HEK293 (cell line): ENCODE measurements around the gene FAM168A.

Experiments
- KLF1 ChIP-seq: fragments of 450-650 bp; formaldehyde crosslinking; IDR thresholded peaks from 2 replicates; pipeline ENCODE4 v1.5.1; 2016; ENCODE audit warnings: missing biosample characterization, missing genetic modification characterization
- ZEB2 ChIP-seq: fragments of 450-650 bp; formaldehyde crosslinking; IDR thresholded peaks from 2 replicates; pipeline ENCODE4 v1.5.1; 2016; ENCODE audit warnings: missing biosample characterization, missing genetic modification characterization
- ZFP3 ChIP-seq: fragments of 450-650 bp; formaldehyde crosslinking; IDR thresholded peaks from 2 replicates; pipeline ENCODE4 v1.5.1; 2016; ENCODE audit warnings: low read depth, missing biosample characterization, missing genetic modification characterization
- ZNF133 ChIP-seq: fragments of 450-650 bp; formaldehyde crosslinking; IDR thresholded peaks from 2 replicates; pipeline ENCODE4 v1.5.1; 2016; ENCODE audit warnings: missing biosample characterization, missing genetic modification characterization
- ZNF184 ChIP-seq: fragments of 450-650 bp; IDR thresholded peaks from 2 replicates; pipeline ENCODE4 v1.5.1; 2018; ENCODE audit warnings: missing biosample characterization, mild to moderate bottlenecking, missing genetic modification characterization
- ZNF2 ChIP-seq: fragments of 450-650 bp; formaldehyde crosslinking; IDR thresholded peaks from 2 replicates; pipeline ENCODE4 v1.5.1; 2016; ENCODE audit warnings: missing biosample characterization, missing genetic modification characterization
- ZNF311 ChIP-seq: fragments of 450-650 bp; formaldehyde crosslinking; IDR thresholded peaks from 2 replicates; pipeline ENCODE4 v1.5.1; 2017; ENCODE audit warnings: missing biosample characterization, missing genetic modification characterization, borderline replicate concordance
- ZNF423 ChIP-seq: fragments of 450-650 bp; formaldehyde crosslinking; IDR thresholded peaks from 2 replicates; pipeline ENCODE4 v1.5.1; 2016; ENCODE audit warnings: missing biosample characterization, missing genetic modification characterization
- ZNF768 ChIP-seq: fragments of 450-650 bp; formaldehyde crosslinking; IDR thresholded peaks from 2 replicates; pipeline ENCODE4 v1.5.1; 2018; ENCODE audit warnings: missing biosample characterization, mild to moderate bottlenecking, missing genetic modification characterization
- TF ChIP-seq, protein P1 (sequence below): fragments of 450-650 bp; formaldehyde crosslinking; IDR thresholded peaks from 2 replicates; pipeline ENCODE4 v1.5.1; 2017; ENCODE audit warnings: missing biosample characterization, missing genetic modification characterization
- TF ChIP-seq, protein P2 (sequence below): fragments of 450-650 bp; formaldehyde crosslinking; IDR thresholded peaks from 2 replicates; pipeline ENCODE4 v1.5.1; 2016; ENCODE audit warnings: missing biosample characterization, missing genetic modification characterization
- TF ChIP-seq, protein P3 (sequence below): fragments of 450-650 bp; formaldehyde crosslinking; IDR thresholded peaks from 2 replicates; pipeline ENCODE4 v1.5.1; 2016; ENCODE audit warnings: missing biosample characterization, missing genetic modification characterization
- TF ChIP-seq, protein P4 (sequence below): fragments of 450-650 bp; formaldehyde crosslinking; IDR thresholded peaks from 2 replicates; pipeline ENCODE4 v1.5.1; 2016; ENCODE audit warnings: missing biosample characterization, missing genetic modification characterization, borderline replicate concordance

DNA sequence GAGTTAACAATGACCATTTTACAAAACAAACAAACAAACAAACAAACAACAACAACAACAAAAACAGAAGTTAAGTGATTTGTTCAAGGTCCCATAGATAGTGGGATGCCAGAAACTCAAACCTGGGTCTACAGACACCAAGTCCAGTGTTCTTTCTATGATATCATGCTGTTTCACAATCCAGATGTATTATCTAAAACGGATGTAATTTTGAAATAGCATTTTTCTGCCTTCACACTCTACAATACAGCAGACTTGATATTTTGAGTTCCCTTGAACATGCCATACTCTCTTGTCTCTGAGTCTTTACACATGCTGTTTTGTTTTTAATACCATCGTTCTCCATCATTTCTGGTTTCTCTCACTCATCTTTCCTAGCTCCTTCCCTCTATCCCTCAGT lies 117.2 kb downstream of the FAM168A start:
- TF ChIP-seq, protein P1, sequence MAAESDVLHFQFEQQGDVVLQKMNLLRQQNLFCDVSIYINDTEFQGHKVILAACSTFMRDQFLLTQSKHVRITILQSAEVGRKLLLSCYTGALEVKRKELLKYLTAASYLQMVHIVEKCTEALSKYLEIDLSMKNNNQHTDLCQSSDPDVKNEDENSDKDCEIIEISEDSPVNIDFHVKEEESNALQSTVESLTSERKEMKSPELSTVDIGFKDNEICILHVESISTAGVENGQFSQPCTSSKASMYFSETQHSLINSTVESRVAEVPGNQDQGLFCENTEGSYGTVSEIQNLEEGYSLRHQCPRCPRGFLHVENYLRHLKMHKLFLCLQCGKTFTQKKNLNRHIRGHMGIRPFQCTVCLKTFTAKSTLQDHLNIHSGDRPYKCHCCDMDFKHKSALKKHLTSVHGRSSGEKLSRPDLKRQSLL (tag by site-specific recombination) = no peak
- TF ChIP-seq ZNF423 (no peak), ZEB2 (tag by site-specific recombination) (no peak), ZNF133 (tag by site-specific recombination) (no peak), ZFP3 (no peak), KLF1 (tag by site-specific recombination) (no peak), ZNF768 (tag by site-specific recombination) (no peak), ZNF2 (tag by site-specific recombination) (no peak), ZNF184 (tag by site-specific recombination) (no peak), ZNF311 (tag by site-specific recombination) (no peak)
- TF ChIP-seq, protein P2, sequence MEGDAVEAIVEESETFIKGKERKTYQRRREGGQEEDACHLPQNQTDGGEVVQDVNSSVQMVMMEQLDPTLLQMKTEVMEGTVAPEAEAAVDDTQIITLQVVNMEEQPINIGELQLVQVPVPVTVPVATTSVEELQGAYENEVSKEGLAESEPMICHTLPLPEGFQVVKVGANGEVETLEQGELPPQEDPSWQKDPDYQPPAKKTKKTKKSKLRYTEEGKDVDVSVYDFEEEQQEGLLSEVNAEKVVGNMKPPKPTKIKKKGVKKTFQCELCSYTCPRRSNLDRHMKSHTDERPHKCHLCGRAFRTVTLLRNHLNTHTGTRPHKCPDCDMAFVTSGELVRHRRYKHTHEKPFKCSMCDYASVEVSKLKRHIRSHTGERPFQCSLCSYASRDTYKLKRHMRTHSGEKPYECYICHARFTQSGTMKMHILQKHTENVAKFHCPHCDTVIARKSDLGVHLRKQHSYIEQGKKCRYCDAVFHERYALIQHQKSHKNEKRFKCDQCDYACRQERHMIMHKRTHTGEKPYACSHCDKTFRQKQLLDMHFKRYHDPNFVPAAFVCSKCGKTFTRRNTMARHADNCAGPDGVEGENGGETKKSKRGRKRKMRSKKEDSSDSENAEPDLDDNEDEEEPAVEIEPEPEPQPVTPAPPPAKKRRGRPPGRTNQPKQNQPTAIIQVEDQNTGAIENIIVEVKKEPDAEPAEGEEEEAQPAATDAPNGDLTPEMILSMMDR (tag by site-specific recombination) = no peak
- TF ChIP-seq, protein P3, sequence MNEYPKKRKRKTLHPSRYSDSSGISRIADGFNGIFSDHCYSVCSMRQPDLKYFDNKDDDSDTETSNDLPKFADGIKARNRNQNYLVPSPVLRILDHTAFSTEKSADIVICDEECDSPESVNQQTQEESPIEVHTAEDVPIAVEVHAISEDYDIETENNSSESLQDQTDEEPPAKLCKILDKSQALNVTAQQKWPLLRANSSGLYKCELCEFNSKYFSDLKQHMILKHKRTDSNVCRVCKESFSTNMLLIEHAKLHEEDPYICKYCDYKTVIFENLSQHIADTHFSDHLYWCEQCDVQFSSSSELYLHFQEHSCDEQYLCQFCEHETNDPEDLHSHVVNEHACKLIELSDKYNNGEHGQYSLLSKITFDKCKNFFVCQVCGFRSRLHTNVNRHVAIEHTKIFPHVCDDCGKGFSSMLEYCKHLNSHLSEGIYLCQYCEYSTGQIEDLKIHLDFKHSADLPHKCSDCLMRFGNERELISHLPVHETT (tag by site-specific recombination) = no peak
- TF ChIP-seq, protein P4, sequence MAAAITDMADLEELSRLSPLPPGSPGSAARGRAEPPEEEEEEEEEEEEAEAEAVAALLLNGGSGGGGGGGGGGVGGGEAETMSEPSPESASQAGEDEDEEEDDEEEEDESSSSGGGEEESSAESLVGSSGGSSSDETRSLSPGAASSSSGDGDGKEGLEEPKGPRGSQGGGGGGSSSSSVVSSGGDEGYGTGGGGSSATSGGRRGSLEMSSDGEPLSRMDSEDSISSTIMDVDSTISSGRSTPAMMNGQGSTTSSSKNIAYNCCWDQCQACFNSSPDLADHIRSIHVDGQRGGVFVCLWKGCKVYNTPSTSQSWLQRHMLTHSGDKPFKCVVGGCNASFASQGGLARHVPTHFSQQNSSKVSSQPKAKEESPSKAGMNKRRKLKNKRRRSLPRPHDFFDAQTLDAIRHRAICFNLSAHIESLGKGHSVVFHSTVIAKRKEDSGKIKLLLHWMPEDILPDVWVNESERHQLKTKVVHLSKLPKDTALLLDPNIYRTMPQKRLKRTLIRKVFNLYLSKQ (tag by site-specific recombination) = no peak
